Measurements from ENCODE around the gene SMIM9.

SMIM9 gene

GRCh38 chrX:154815274-154815818 is 19.1 kb downstream of the SMIM9 start:
- DNase-seq (ENCODE audit: low spot score), result no peak

- no peak for DNase-seq (ENCODE audit: low spot score)
Observed at GRCh38 chrX:154813801-154814200, 20.7 kb downstream of the SMIM9 start.

- DNase-seq (ENCODE audit: low spot score), result no peak
Observed at GRCh38 chrX:154812341-154813101, 21.9 kb downstream of the SMIM9 start.

GRCh38 chrX:154809939-154810665 is 24.4 kb downstream of the SMIM9 start:
- no peak for DNase-seq (ENCODE audit: low spot score)

- DNase-seq (ENCODE audit: low spot score), result no peak
Observed at GRCh38 chrX:154806837-154807501, 27.5 kb downstream of the SMIM9 start.

- DNase-seq (ENCODE audit: low spot score), result peak; percentile 20
Observed at GRCh38 chrX:154805696-154806091, 28.8 kb downstream of the SMIM9 start.

GRCh38 chrX:154804957-154805695 is 29.3 kb downstream of the SMIM9 start, which contains the start of gene MPP1:
Gene MPP1 (minus strand): TSS chrX:154805485. CDS start chrX:154805373, 112 bp downstream.
- DNase-seq (ENCODE audit: low spot score), result peak; percentile 84

- DNase-seq (ENCODE audit: low spot score), result no peak
Observed at GRCh38 chrX:154804261-154804956, 30.1 kb downstream of the SMIM9 start.

GRCh38 chrX:154802947-154803346 is 31.5 kb downstream of the SMIM9 start:
- DNase-seq (ENCODE audit: low spot score), result no peak

GRCh38 chrX:154800478-154801210 is 33.8 kb downstream of the SMIM9 start:
- DNase-seq (ENCODE audit: low spot score), result no peak

GRCh38 chrX:154799556-154800348 is 34.7 kb downstream of the SMIM9 start:
- DNase-seq (ENCODE audit: low spot score), result no peak

- DNase-seq (ENCODE audit: low spot score), result no peak
Observed at GRCh38 chrX:154797006-154797405, 37.5 kb downstream of the SMIM9 start.

GRCh38 chrX:154795016-154795415 is 39.4 kb downstream of the SMIM9 start:
- no peak for DNase-seq (ENCODE audit: low spot score)

GRCh38 chrX:154793084-154793795 is 41.2 kb downstream of the SMIM9 start:
- no peak for DNase-seq (ENCODE audit: low spot score)

- DNase-seq (ENCODE audit: low spot score), result no peak
Observed at GRCh38 chrX:154791939-154792338, 42.5 kb downstream of the SMIM9 start.

GRCh38 chrX:154791467-154791866 is 43.0 kb downstream of the SMIM9 start:
- DNase-seq (ENCODE audit: low spot score), result no peak

- DNase-seq (ENCODE audit: low spot score), result no peak
Observed at GRCh38 chrX:154785716-154786115, 48.7 kb downstream of the SMIM9 start.

- DNase-seq (ENCODE audit: low spot score), result no peak
Observed at GRCh38 chrX:154784149-154784995, 50.1 kb downstream of the SMIM9 start.

Data from AG08395 (cell line).